ENCODE data around the gene SSBP2.

SSBP2 gene

DNA sequence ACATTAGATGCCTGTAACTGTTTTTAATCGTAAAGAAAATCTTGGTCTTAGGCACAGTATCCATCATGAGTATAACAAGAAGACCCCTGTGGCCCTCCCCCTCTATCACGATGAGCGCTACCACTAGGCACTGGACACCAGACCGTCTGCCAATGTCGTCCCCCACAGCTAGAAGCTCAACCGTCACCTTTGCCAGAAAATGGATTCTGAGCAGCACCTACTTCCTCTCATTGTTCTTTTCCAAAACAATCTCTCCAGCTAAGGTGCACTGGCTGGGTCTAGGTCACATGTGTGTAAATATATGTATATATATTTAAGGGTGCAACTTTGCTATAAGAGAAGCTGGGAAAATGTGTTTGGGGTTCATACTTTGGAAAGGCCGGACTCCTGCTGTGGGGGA is 15.7 kb upstream of the SSBP2 start:
- DNase-seq = no peak

DNA sequence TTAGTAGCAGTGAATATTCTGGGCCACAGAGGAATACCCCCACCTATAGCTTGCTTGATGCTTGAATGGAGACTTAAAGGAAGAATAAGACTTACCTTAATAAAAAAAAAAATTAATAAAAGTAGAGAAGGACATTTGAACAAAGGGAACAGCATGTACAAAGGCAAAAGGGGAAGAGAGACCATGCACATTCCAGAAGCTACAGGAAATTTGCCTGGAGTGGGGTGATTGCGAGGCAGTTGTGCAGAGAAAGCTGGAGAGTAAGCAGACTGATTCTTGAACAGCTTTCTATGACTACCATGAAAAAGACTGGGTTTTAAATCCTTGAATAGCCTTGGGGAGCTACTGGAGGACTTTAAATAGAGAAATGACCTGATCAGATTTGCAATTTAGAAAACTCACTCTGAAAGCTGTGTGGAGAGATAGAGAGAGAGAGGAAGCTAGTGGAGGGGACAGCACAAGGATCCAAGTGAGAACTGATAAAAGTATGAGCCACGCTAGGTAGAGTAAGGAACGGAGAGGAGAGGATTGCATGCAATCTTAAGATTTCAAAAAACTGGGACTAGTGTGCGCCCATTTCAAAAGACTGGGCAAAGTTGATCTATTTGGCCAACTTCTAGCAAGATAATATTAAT is 12.5 kb upstream of the SSBP2 start:
- DNase-seq = no peak

DNA sequence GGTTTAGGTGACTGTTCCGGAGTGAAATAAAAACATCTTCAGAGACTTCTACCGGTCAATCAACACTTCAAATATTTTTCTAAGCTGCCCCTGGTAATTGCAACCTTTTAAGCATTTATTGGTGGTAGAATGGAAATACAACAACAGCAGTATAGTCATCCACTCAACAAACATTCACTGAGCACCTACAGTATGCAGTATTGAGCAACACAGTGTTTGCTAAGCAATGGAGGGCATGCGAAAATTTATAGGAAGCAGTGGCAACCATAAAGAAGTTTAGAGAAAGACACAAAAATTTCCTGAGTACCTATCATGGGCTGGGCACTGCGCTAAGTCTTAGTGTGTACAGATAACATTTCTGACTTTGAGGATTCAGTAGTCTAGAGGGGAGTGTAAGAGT is 12.0 kb upstream of the SSBP2 start:
- DNase-seq = no peak

DNA sequence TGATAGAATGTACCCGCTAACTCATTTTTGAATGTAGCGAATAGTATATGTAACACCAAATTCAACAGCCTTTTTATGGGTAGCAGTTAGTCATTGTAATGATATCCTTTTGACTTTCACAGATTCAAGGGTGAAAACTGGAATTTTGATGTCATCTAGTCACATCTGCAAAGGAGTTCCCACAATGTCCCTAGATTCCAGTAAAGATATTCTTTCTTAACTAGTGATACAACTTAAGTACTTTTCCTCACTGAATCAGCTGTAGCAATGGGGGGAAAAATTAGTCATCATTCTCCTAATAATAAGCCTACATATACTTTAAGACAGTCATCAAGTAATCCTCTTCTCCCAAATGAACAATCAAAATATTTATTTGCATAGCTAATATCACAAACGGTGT is 11.5 kb upstream of the SSBP2 start:
- no peak for DNase-seq

DNA sequence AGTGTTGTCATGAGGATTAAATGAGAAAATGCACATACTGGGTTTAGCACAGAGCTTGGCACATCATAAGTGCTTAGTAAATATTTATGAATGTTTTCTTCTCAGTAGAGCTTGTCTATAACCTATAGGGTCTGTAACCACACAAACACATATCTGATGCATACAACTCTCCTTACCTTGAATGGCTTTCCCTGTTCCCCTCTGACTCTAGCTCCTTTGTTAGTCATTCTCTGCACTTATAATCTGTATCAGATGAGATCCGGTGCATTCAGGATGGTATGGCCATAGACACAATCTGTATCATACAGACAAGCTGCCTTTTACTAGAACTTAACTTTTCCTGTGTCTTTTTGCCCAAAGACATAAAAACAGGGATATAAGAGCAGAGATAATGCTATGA is 11.1 kb upstream of the SSBP2 start:
- no peak for DNase-seq

DNA sequence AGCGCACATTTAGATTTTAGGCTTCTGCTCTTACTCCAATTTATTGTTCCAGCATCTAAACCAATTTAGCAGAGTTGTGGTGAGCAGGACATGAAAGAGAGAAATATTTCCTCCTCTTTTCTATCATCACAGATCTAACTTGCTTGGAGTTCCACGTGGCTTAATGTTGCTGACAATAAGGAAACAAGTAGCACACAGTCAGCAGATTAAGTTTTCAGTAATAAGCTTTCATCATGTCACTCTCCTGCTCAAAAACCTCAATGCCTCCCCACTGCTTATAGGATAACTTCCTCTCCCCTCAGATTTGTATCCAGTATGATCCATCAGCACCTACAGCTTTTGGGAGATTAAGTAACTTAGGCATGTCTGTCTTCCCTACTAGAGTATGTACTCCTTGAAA is 10.4 kb upstream of the SSBP2 start:
- DNase-seq = no peak

DNA sequence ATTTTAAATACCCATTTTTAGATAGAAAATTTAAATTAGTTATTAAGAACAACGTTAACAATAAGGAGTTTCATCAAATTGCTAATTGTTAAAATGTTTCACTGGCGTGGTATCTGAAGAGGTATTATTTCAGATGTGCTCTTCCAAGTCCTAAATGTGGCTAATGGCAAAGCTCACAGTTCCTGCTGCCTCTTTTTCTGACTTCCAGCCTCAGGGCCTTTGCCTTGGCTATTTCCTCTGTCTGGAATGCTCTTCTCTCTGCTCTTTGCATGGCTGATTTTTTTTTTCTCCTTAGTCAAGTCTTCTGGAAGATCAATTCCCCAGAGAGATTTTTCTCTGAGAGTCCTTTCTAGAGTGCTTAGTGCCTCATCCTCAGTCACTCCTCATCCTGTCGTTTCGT is 9.6 kb upstream of the SSBP2 start:
- no peak for DNase-seq

DNA sequence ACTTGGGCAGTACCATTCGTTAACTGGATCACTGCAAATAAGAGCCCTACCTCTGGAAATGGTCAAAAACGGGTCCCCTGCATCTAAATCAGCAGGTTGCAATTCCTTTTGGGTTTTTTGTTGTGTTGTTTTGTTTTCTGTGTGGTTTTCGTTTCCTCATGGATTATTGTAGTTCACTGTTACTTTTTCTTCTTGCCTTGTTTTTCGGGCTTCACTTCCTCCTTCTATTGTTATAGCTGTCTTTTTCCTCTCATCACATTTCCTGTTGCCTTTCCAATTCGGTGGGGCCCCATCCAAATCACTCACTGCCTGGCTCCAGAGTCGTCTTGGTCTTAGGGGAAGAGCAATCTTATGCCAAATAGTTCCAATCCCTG is 8.7 kb upstream of the SSBP2 start:
- no peak for DNase-seq

DNA sequence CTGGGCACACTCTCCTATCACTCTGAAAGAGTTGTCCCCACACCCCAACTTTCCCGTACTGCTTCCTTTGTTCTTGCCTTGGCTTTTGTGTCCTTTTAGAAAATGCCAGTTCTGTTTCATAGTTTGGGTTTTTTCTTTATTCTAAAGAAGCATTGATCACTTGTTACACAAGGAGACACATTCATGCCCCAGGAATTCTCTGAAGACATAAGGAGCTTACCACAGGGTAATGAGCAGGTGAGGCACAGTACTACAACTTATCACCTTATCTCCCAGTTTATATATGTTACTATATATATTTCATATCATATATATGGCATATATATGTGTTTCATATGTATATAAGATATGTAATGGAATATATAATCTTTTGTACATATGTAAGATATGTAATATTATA is 6.5 kb upstream of the SSBP2 start:
- DNase-seq = no peak

DNA sequence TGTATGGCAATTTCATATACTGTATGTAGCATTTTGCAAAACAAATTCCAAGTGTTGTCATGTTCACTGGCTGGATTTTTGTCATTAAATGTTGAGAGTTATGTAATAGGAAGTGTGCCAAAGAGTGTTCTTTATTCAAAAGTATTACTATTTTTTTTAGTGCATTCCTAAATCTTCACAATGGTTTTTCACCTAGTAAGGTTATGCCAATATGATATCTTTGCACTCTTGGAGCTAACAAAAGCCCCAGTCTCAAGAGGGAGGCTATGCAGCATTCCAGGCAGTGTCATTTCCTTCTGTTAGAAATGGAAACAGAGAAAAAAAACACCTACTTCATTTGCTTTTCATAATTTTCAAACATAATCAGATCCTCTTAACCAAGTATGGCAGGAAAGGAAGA is 5.1 kb upstream of the SSBP2 start:
- DNase-seq = no peak

DNA sequence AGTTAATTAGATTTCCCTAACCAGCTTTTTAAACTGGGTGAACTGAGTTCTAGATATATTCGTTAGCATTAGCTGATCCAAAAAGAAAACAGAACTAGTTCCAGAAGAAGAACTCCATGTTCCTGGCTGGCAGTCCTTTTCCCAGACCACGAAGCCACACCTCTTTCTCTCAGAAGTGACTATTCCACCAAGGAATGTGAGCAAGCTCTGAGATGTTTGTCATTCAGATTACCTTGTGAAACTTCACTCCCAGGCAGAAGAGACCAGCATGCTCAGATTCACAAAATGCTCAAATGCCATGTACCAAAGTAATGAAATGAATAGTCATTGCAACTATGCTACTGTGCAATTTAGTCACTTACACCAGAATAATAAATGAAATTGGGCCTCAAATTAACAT is 4.4 kb upstream of the SSBP2 start:
- DNase-seq = no peak

DNA sequence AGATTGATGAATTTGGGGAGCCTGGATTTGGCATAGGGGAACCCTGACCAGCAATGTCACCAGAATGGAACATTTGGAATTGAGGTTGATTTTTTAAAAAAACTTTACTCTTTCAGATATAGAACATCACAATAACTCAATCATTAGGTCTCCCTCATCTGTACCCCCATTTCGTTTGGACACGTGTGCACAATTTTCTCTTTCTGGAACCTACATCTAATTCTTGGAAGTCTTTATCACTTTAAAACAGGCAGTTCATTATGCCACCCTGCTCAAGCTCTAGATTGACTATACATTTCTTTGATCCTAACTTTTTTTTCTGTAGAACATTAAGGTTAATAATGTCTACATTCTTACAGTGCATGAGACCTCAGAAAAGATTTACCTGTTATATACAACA is 3.7 kb upstream of the SSBP2 start:
- DNase-seq = no peak

DNA sequence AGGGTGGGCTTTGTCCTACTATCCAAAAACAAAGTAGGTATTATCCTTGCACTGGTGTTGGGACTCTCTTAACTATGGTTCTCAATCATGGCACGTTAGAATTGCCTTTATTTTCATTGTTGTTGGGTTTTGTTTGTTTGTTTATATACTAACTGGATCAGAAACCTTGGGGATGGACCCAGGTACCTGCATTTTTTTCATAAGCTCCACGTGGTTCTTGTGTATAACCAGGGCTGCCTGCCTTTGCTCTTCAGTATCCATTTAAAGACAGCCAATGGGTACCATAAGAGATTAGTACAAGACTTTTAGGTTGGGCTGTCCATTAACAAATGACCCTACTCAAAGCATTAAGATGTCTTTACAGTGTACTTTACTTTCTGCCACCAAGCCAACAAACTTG is 2.5 kb upstream of the SSBP2 start:
- no peak for DNase-seq

DNA sequence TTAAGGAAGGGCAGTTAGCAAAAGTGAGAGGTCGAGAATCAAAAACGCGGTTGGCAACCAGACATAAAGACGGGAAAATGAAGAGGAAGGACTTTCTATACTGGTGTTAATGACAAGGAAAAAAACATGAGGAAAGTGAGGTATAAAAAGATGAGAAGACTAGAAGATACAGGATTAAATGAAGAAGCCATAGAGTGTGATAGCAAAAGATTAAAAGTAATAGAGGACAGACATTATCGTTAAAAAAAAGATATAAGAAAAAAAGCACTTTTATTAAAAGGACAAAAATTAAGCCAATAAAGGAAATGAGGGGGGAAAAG is 1.7 kb upstream of the SSBP2 start:
- no peak for DNase-seq

DNA sequence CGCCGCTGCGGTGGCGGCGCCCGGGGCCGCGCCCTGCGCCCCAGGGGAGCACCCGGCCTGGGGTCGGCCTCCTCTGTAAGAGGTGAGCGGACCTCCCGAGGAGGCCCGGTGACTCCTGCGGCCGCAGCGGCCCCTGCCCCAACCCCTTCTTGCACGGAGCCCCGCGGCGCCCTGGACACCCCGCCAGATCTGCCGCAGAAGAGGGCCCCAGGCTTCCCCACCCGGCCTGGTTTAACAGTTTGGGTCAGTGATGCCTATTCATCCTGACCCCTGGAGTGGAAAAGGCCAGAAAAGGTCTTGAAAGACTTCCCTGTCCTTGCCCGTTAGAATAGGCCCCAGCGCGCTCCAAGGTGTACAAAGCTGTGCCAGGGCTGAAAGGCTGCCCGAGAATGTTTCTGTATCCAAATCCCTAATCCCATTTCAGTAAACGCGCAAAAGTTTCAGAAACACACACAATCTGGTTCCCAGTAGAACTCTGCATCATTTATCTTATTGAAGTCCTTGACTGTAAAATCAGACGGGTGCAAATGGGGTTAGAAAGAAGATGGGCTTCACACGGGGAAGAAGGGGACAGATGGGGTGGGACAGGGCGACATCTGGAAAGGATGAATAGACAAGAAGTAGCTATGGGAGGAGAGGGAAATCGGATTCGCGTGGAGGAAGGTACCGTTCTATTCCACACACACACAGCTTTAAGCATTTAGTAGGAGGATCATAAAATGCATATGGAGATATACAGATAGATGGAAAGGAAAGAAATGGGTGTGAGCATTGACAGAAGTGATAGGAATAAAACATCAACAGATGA is 1.1 kb upstream of the SSBP2 start:
- no peak for DNase-seq

DNA sequence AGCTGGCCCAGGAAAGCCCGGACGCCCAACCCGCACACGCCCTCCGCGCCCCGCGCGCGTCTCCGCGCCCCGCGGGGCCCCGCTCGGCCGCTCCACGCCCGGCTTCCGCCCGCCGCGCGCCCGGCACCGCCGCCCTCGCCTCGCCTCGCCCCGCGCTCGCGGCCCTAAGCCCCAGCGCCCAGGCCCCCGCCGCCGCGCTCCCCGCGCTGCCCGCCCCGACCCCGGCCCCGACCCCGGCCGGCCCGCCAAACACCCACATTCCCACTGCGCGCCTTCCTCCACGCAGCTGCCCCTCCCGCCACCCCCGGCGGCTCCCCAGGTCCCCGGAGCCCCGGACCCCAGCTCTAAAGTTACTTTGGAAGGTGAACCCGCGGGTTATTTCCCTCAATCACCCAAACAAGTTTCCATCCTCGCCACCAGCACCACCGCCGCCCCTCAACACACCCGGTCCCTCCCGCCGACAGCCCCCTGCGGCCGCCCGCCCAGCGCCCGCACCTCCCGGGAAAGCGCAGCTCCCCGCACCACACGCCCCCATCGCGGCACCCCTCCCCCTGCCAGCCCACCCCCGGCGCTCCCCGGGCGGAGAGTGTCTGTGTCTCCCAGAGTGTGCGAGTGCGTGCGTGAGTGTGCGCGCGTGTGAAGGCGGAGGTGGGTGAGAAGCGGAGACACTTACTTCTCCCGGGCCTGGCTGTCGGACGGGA is 439 bp downstream of the SSBP2 start:
- DNase-seq = no peak

DNA sequence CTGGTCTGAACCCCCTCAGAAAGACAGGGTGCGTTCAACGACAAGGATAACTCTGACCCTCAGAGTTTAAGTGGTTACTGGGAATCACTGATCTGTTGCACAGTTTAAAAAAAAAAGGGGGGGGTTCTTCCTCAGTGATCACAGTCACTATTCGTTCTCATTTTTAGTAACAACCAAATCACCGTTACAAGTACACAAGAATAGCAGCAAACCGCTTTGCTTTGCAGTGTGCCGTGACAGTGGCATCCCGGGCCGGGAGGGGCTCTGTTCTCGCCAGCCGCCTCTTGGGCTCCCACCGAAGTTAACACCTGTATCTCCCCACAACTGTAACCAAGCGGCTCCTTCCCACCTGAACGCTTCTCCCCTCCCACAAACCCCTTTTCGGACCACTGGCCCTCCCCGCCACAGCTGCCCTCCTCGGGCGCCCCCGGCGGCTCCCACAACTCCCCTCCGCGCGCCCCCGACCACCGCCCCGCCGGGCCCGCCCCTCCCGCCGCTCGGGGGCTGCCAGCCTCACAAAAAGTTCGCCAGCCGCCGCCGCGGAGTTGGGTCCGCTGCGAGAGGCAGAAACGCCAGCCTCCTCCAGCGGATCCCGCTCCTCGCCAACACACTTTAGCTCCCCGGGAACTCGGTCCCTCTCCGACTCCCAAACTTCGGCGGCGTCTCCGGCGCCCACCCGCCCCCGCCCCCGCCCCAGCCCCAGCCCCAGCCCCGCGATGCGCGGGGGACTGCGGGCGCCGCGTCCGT is 1.2 kb downstream of the SSBP2 start:
- no peak for DNase-seq

DNA sequence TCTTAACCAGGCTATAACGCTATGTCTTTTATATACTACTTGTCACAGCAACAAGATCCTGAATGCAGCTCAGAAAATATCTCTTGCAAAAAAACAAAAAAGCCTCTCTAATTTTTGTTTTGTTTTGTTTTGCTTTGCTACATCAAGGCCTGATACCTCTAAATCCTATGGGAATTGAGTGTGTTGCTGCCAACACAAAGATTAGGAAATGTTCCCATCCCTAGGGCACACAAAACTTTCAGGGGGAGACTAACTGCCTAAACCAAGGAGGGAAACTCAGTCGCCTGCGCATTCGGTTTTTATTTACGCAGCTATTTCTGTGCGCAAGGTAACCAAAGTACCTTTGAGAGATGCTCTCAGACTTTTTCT is 1.7 kb downstream of the SSBP2 start:
- no peak for DNase-seq

DNA sequence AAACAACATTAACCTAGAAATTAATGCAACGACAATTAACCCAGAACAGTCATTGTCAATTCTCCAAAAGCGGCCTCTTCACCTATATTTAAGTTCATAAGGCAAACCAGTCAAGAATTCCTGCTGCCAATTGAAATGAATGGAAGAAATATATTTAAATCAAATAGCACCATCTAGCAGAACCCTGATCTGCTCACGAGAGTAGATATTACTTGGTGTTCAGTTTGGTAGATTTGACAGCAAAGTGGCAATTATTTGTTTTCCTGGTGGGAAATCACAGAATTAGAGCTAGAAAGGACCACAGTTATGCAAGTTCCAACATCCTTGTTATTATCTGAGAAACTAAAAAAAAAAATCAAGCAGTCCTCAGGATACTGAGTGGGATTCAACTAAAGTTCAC is 2.3 kb downstream of the SSBP2 start:
- no peak for DNase-seq

DNA sequence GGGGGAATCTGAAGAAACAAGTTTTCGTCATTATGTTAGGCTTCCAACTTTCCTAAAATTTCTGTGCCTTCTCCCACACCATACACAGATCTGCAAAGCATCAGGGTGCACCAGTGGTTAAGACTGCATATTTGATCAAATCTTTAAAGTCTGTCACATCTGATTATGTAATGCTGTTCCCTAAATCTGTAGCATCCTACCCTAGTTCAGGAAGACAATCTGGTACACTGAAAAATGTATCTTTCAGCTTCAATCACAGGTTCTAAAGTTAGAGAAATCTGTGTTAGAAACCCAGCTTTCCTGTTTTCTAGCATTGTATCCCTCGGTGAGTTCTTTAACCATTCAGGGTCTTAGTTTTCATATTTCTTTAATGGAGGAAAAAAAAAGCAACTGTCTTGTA is 3.9 kb downstream of the SSBP2 start:
- DNase-seq = no peak

DNA sequence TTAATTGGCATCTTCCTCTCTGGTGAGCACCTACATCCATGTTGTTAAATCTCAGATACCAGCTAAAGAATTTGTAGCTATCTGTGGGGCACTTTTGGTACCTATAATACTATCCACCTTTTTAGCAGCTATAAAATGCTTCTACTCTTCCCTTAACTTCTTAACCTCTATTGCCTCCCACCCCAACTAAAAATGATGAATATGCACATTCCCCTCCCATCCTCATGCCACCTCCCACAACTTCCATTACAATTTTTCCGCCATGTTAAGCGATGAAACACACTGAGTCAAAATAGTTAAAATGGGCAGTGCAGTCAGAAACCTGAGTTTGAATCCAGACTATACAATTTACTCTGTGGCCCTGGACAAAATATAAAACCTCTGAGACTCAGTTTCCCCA is 10.1 kb downstream of the SSBP2 start:
- DNase-seq = no peak

DNA sequence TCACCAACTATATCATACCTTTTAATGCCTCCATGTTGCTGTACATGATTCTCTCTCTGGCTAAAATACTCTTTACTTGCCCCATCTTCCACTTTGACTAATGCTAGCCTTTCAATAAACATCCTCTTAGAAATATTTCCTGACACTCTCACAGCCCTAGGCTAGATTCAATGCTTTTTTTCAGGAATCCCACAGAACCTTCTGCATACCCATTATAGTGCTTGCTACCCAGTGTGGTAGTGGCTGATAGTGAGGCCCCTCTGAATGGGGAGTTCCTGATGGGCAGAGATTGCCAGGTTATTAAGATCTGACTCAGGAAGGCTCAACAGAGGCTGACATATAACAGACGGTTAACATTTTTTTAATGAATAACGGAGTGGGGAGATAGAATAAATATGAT is 11.6 kb downstream of the SSBP2 start:
- DNase-seq = no peak

DNA sequence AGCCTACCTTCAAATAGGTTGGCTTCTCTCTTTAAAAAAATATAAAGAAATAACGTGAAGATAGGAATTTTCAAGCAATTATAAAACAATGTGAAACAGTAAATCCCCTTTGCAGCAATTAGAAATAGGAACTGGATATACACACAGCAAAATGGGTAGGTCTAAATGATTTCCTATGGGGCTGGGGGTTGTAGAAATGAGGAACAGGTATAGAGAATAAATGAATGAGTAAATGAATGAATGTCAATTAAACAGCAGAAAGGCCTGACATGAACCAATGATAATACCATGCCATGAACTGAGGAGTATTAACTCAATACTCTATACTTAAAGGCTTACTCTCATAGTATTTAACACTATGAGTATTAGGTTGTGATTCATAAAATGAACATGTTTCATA is 21.6 kb downstream of the SSBP2 start:
- no peak for DNase-seq

DNA sequence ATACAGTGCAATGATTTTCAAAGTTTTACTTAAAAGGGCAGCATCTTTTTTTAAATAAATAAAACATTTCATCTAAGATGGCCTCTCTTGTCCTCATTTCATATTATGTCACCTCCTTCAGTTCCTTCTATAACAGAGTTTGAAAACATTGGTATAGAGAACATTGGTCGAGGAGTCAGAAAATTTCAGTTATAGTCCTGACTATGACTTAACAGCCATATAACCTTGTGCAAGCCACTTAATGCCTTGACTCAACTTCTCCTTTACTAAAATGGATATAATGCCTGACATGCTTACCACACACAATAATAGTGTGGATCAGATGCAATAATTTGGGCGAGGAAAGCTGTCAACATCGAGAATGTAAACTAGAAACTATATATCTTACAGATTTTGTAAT is 22.6 kb downstream of the SSBP2 start:
- DNase-seq = no peak

All from GOT3 (cell line).